ENCODE measurements around the gene DSEL.

Gene DSEL

DNA sequence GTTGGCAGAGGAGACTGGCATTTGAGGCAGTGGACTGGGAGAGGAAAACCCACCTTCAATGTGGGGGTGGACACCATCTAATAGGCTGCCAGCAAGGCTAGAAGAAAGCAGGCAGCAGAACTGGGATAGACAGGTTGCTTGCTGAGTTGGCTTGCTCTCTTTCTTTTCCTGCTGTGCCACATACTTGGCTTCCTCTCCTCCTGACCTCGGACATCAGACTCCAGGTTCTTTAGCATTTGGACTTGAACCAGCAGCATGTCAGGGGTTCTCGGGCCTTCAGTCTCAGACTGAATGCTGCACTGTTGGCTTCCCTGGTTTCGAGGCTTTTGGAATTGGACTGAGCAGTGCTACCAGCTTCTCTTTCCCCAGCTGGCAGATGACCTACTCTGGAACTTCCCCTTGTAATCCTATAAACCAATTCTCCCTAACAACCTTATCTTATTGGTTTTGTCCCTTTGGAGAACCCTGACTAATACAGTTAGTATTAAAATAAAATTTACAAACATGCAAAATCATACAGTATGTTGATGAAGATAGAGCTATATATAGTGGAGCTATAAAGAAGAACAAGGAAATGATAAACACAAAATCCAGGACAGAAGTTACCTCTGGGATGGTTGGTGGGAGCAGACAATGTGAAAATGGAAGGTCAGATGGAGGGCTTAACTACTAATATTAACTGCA, 15.9 kb downstream of the DSEL start:
- DNase-seq: no peak

DNA sequence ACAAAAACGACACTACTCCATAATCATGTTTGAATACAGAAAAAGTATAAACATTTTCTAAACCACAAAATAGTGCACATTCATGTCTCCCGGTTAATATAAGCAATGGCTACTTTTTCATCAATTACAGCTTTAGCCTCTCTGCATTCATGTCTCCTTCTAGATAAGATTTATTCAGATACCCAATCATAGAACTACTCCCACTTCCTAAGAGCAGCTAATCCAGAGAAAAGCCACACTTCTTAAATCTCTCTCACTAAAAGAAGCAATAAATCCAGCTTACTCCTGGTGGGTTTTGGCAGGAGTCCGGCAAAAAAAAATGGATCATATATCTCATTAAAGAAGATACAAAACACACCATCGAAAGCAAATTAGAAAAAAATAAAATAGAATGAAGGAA, 20.1 kb downstream of the DSEL start:
- no peak for DNase-seq

DNA sequence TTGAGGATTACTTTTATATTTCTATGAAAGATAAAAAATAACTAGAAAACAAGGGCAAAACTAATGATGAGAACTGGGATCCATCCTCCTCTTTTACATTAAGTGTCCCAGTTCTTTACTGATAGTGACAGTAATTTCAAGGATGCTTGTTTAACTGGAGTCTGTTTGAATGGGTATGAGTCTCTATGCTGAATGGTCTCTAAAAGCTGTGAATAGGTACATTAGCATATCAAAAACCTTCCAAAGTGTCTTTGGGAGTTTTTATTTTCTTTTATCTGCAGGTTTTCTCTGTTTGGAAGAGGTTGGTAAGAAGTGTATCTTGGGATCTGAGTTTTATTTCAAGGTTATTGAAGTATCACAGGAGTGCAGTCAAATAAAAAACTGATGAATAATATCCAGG, 30.0 kb downstream of the DSEL start:
- no peak for DNase-seq

GRCh38 chr18:67485655-67486054, 30.9 kb downstream of the DSEL start:
- no peak for DNase-seq

- DNase-seq: no peak
Observed at GRCh38 chr18:67484458-67484857, 32.1 kb downstream of the DSEL start.

DNA sequence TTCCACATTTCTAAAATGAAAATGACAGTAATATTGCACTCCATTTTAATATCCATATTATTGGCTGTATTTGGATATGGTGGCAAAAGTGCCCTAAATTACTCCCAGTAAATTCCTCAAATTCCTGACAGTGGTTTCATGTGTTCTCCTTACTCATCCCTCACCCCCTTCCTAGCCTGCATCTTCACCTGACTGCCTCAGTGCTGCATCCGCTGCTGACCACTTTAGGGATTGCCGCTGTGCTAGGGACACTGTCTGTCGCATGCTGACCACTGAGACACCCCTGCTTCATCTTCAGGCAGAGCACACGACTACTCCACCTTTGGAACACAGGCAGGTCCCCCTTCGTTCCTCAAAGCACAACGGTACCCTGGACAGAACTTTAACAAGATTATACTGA, 32.6 kb downstream of the DSEL start:
- DNase-seq: no peak

DNA sequence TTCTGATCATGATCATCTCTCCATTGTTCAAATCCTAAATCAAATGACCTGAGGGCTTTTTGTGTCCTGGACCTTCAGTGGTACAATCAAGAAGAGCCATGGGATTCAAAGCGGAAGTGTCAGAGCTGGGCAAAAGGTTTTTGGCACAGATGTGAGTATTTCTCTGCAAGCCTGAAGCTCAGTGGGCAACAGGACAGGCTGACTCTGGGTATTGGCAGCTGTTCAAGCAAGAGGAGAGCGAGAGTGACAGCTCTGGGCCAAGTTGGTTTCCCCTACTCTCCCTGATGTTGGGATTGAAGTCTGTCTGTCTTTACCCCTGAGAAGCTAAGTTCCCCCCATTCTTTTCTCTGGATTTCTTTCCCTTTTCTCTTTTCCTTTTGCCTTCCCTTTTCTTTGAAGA, 33.3 kb downstream of the DSEL start:
- no peak for DNase-seq

DNA sequence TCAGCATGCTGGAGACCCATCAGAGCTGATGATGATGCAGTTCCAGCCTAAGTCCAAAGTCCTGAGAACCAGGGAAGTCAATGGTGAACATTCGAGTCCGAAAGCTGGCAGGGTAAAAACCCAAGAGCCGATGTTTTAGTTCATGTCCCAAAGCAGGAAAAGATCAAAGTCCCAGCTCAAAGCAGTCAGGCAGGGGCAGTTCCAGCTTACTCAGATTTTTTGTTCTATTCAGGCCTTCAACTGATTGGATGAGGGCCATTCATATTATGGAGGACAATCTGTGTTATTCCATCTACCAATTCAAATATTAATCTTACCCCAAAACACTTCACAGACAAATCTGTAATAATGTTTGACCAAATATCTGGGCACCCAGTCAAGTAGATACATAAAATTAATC, 38.3 kb downstream of the DSEL start:
- no peak for DNase-seq

GRCh38 chr18:67477522-67477921, 39.0 kb downstream of the DSEL start:
- DNase-seq: no peak

DNA sequence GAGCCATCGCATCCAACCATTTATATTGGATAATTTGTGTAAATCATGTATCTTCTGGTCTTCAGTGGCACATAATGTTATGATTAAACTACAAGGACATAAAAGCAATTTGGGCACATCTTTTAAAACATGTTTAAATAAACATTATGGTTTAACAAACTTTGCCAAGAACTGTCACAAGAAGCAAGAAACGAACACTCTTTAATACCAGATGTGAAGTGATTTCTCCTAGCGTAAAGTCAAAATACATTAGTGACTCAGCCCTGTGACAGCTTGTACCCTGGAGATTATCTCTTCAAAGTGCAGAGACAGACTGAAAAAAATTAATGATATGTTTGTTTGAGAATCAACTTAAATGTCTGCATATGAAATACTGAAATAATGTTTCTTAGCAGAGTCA, 39.9 kb downstream of the DSEL start:
- DNase-seq: no peak

DNA sequence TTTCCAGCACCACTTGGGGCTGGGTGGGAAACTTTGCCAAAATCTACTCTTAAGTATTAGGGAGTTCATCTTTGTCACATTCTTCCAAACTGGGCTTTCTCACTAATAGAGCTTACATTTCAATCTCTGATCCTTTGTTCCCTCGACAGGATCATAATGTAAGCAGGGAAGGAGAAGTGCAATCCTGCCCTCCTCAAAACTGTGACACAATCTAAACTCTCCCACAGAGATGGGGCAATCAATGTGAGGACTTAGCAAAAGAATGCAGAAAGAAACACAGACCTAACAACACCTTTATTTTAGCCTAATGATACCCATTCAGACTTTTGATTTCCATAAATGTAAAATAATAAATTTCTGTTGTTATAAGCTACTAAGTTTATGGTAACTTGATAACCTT, 40.8 kb downstream of the DSEL start:
- DNase-seq: no peak

- no peak for DNase-seq
Observed at GRCh38 chr18:67468038-67468437, 48.5 kb downstream of the DSEL start.

GRCh38 chr18:67467188-67467587, 49.3 kb downstream of the DSEL start:
- DNase-seq: no peak

GRCh38 chr18:67464499-67464898, 52.0 kb downstream of the DSEL start:
- DNase-seq: no peak

GRCh38 chr18:67463829-67464228, 52.7 kb downstream of the DSEL start:
- no peak for DNase-seq

DNA sequence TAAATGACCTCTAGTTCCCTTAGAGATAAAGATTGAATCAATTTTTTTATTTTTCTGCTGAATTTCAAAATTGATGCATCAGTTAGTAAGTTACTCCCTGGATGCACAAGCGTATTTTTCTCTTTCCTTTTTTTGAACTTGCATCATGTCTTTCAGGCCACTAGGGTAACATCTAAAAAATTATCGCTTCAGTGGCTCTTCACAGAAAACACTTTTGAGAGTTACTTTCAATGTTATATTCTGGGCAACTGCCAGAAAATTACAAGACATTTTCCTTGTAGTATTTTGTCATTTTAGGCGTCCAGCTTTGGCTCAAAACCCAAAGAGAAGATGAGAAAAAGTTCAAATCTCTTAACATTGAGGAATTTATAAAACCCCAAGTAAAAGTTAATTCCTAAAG, 59.8 kb downstream of the DSEL start:
- no peak for DNase-seq

All from DMS79 treated with DMSO at 0.1 percent for 48 hours (cell line).